PC-3 (cell line): ENCODE measurements around the gene HDGF.

Source experiments
- EZH2phosphoT487 ChIP-seq: fragments of 300-600 bp; sonication (generic); IDR thresholded peaks from 2 replicates; pipeline ENCODE4 v1.6.1; 2018; ENCODE audit warnings: mild to moderate bottlenecking, antibody characterized with exemption, low read length, borderline replicate concordance
- TF ChIP-seq, protein P1 (sequence below): fragments of 300-600 bp; sonication (generic); conservative IDR thresholded peaks from 2 replicates; pipeline ENCODE4 v1.5.1; 2017; ENCODE audit warnings: antibody characterized with exemption, low read depth, mild to moderate bottlenecking, low read length

DNA sequence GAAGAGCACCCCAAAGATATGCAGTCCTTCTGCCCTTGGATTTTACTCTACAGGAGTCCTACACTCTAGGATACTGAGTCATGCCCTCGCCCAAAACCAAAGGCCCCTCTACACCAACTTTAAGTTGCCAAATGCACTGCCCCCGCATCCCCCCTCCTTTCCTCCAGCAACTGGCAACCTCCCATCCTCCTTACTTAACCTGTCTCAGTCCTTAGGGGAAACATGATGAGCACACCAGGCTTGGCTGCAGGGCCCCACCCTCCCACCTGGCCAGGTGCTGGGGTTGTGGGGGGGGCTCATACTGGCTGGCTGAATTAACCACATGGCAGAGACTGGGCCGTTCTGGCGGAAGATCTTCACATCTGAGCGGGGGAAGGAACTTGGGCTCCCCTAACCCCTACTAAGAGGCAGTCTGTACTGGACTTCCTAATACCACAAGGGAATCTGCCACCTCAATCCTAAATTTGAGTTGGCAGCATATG lies 1.2 kb downstream of the HDGF start:
- TF ChIP-seq, protein P1, sequence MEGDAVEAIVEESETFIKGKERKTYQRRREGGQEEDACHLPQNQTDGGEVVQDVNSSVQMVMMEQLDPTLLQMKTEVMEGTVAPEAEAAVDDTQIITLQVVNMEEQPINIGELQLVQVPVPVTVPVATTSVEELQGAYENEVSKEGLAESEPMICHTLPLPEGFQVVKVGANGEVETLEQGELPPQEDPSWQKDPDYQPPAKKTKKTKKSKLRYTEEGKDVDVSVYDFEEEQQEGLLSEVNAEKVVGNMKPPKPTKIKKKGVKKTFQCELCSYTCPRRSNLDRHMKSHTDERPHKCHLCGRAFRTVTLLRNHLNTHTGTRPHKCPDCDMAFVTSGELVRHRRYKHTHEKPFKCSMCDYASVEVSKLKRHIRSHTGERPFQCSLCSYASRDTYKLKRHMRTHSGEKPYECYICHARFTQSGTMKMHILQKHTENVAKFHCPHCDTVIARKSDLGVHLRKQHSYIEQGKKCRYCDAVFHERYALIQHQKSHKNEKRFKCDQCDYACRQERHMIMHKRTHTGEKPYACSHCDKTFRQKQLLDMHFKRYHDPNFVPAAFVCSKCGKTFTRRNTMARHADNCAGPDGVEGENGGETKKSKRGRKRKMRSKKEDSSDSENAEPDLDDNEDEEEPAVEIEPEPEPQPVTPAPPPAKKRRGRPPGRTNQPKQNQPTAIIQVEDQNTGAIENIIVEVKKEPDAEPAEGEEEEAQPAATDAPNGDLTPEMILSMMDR = no peak
- no peak for TF ChIP-seq EZH2phosphoT487
